GM21825 (cell line): ENCODE measurements around the gene PIM2.
"Not testable (repeated sequence)": the region's sequence is repeated elsewhere in the genome, so short reads cannot be mapped to it uniquely, and the experiment has no call there.

Source experiments
- ATAC-seq: cut with Tn5 transposase; IDR thresholded peaks from one replicate; pipeline ENCODE4 v1.9.1; 2021; ENCODE audit warnings: mild to moderate bottlenecking, moderate library complexity; ENCODE audit not compliant: unreplicated experiment

PIM2 gene

DNA sequence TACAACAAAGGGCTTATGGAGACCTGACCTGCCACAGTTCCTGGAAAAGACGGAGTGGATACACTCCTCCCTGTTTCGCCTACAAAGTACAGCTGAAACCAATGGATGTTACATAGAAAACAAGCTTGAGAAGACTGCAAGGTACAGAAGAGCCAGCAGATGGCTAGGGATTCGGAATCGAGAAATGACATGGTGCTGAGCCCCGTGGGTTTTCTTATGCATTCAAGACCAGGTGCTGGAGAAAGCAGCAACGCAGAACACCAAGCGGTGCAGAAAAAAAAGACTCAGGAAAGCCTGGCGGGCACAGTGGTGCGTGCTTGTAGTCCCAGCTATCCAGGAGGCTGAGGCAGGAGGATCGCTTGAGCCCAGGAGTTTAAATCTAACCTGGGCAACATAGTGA, 35.1 kb downstream of the PIM2 start:
- no peak for ATAC-seq

- ATAC-seq: not testable (repeated sequence)
Measured at GRCh38 chrX:48876944-48877343, 41.9 kb downstream of the PIM2 start.

DNA sequence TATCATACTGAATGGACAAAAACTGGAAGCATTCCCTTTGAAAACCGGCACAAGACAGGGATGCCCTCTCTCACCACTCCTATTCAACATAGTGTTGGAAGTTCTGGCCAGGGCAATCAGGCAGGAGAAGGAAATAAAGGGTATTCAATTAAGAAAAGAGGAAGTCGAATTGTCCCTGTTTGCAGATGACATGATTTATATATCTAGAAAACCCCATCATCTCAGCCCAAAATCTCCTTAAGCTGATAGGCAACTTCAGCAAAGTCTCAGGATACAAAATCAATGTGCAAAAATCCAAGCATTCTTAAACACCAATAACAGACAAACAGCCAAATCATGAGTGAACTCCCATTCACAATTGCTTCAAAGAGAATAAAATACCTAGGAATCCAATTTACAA, 46.8 kb downstream of the PIM2 start:
- ATAC-seq: not testable (repeated sequence)

DNA sequence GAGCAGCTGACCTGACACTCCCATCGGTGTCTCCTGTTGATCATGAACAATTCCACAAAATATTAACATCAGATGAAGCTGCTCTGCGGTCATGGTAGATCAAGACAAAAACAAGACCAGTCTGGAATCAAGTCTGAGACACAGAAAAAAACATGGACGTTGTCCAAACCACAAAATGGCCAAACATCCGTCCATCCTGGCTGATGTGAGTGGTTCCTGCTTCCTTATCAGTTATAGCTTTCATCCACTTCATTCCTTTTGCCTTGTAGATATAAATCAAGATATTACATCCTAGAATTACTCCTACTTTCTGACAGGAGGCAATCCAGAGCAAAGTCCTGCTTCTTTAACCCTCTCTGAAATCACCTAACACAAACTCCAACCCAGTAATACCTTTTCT, 54.6 kb downstream of the PIM2 start:
- no peak for ATAC-seq
